Keratinocyte (primary cell): ENCODE results near the gene TTBK1. TPM values are rescaled to one million over a fixed set of nuclear protein-coding genes. Genes with fewer than 3 reads are reported as not detected.

Experiments
- DNase-seq: peaks from one replicate; pipeline ENCODE4 v3.0.0-alpha.2; 2011; ENCODE audit warnings: low read depth, missing footprints, low spot score
- FAIRE-seq: peaks from 2 replicates; lab custom pipeline; 2011; peaks lifted over from hg19 to GRCh38; lab: Jason Lieb, UNC
- H2AFZ ChIP-seq: 2 replicates; pipeline ENCODE4 v1.6.0; 2012; ENCODE audit warnings: low read length, control low read depth, inconsistent platforms; ENCODE audit not compliant: control insufficient read depth
- H3K27ac ChIP-seq: 2 replicates; pipeline ENCODE4 v1.5.1; 2011; ENCODE audit warnings: low read length; ENCODE audit not compliant: control insufficient read depth, insufficient read depth
- H3K27me3 ChIP-seq: 3 replicates; pipeline ENCODE4 v1.6.0; 2011; ENCODE audit warnings: low read length; ENCODE audit not compliant: control insufficient read depth, insufficient read depth; ENCODE audit errors: extremely low read depth
- H3K36me3 ChIP-seq, 2 experiments: 2 replicates in 1 of 2; 3 replicates in 1 of 2; pipeline ENCODE4 v1.5.1; 2011; ENCODE audit warnings: low read length in 2 of 2, mild to moderate bottlenecking in 1 of 2; ENCODE audit not compliant: control insufficient read depth in 2 of 2, insufficient read depth in 2 of 2; ENCODE audit errors: extremely low read depth in 1 of 2
- H3K4me1 ChIP-seq: 3 replicates; pipeline ENCODE4 v1.5.1; 2011; ENCODE audit warnings: low read length; ENCODE audit not compliant: control insufficient read depth, insufficient read depth; ENCODE audit errors: extremely low read depth
- H3K4me2 ChIP-seq: 3 replicates; pipeline ENCODE4 v1.6.0; 2011; ENCODE audit warnings: low read depth, low read length; ENCODE audit not compliant: control insufficient read depth, insufficient read depth; ENCODE audit errors: extremely low read depth
- H3K4me3 ChIP-seq, 3 experiments: fragments of 200-600 bp in 1 of 3; sonication (generic) in 1 of 3; 2 replicates in 2 of 3; 3 replicates in 1 of 3; pipeline ENCODE4 v1.5.1; 2011 to 2016; ENCODE audit warnings: low read length in 3 of 3, mild to moderate bottlenecking in 3 of 3, control low read depth in 2 of 3, inconsistent platforms in 1 of 3, low read depth in 1 of 3, mixed read lengths in 1 of 3, mixed run types in 1 of 3, moderate library complexity in 1 of 3; ENCODE audit not compliant: control insufficient read depth in 2 of 3, insufficient read depth in 2 of 3; ENCODE audit errors: extremely low read depth in 1 of 3
- H3K79me2 ChIP-seq: 2 replicates; pipeline ENCODE4 v1.6.0; 2012; ENCODE audit warnings: low read length; ENCODE audit not compliant: control insufficient read depth, insufficient read depth
- H3K9ac ChIP-seq: 3 replicates; pipeline ENCODE4 v1.6.0; 2011; ENCODE audit warnings: low read length; ENCODE audit not compliant: control insufficient read depth, insufficient read depth; ENCODE audit errors: extremely low read depth
- H3K9me1 ChIP-seq: 3 replicates; pipeline ENCODE4 v1.6.0; 2011; ENCODE audit warnings: low read length; ENCODE audit not compliant: control insufficient read depth, insufficient read depth; ENCODE audit errors: extremely low read depth
- H3K9me3 ChIP-seq: 2 replicates; pipeline ENCODE4 v1.5.1; 2012; ENCODE audit warnings: low read depth, low read length; ENCODE audit not compliant: control insufficient read depth
- H4K20me1 ChIP-seq: 3 replicates; pipeline ENCODE4 v1.6.0; 2011; ENCODE audit warnings: low read length; ENCODE audit not compliant: control insufficient read depth, insufficient read depth; ENCODE audit errors: extremely low read depth
- EZH2 ChIP-seq: IDR thresholded peaks from one replicate; pipeline ENCODE4 v1.6.1; 2012; ENCODE audit warnings: inconsistent platforms, mild to moderate bottlenecking, low read length, moderate library complexity
- dilution Hi-C: fragments of 300-500 bp; cut with MboI; formaldehyde crosslinking; loops from one replicate; pipeline ENCODE4 v1.7.0; 2020; ENCODE audit warnings: low sequenced_read_pairs; ENCODE audit not compliant: extremely low pct_ligation_motif_present
- polyA plus RNA-seq, 5 experiments: library from polyadenylated mRNA; depleted of rRNA in 3 of 5; stranded (reverse) in 3 of 5; stranded (forward) in 1 of 5; unstranded in 1 of 5; fragments of >200 nt; gene quantifications; 1 replicate in 1 of 5; 2 replicates in 3 of 5; 3 replicates in 1 of 5; pipeline versions ENCODE4 v1.2.1 to v1.2.3, GENCODE V29; 2011 to 2012; ENCODE audit warnings: missing spikeins in 2 of 5, low read depth in 1 of 5, low replicate concordance in 1 of 5
- TF ChIP-seq, protein P1 (sequence below), 3 experiments: IDR thresholded peaks in 1 of 3; conservative IDR thresholded peaks in 1 of 3; optimal IDR thresholded peaks in 1 of 3; 2 replicates in 2 of 3; 3 replicates in 1 of 3; pipeline versions ENCODE3 to v1.5.1; 2011; ENCODE audit warnings: low read length in 3 of 3, mild to moderate bottlenecking in 3 of 3, moderate library complexity in 2 of 3, control low read depth in 1 of 3, inconsistent platforms in 1 of 3; ENCODE audit not compliant: insufficient read depth in 2 of 3; ENCODE audit errors: extremely low read depth in 1 of 3

Gene TTBK1
- polyA plus RNA-seq, 1 donor (not counting 4 experiments of a cell fraction or from before 2014, with no cell fraction given): not detected

DNA sequence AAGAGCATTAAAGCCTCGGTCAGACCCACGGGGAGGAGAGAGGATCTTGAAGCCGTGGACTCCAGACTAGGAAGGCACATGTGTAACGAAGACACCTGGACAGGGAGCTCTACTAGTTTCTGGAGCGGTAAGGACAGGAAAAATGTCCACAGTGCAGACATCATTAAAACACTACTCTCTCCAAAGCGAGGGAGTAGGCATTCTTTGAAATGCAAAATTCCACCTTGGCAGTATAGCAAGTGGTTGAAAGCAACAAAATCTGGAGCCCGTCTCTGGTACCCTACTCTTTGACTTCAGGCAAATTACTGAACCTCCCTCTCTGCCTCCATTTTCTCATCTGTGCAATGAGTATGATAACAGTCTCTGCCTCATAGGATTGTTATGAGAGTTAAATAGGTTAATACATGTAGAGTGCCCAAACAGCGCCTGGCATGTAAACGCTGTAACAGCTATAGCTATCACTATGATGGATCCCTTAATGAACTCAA is 65.8 kb downstream of the TTBK1 start:
- TF ChIP-seq, protein P1, sequence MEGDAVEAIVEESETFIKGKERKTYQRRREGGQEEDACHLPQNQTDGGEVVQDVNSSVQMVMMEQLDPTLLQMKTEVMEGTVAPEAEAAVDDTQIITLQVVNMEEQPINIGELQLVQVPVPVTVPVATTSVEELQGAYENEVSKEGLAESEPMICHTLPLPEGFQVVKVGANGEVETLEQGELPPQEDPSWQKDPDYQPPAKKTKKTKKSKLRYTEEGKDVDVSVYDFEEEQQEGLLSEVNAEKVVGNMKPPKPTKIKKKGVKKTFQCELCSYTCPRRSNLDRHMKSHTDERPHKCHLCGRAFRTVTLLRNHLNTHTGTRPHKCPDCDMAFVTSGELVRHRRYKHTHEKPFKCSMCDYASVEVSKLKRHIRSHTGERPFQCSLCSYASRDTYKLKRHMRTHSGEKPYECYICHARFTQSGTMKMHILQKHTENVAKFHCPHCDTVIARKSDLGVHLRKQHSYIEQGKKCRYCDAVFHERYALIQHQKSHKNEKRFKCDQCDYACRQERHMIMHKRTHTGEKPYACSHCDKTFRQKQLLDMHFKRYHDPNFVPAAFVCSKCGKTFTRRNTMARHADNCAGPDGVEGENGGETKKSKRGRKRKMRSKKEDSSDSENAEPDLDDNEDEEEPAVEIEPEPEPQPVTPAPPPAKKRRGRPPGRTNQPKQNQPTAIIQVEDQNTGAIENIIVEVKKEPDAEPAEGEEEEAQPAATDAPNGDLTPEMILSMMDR (optimal IDR thresholded peaks at IDR 0.05 in 1 of 3, IDR thresholded peaks at IDR 0.05 in 1 of 3, conservative IDR thresholded peaks at IDR 0.05 in 1 of 3; ENCODE audit: extremely low read depth in 1 of 3, insufficient read depth in 2 of 3, low read length in 3 of 3): no peak
- no peak for TF ChIP-seq EZH2
- Histone ChIP-seq H3K27ac (no peak overlapping the region), H3K9ac (no peak overlapping the region), H3K4me1 (peaks cover 7% of the 10 kb centered on the region), H3K36me3 (no peaks in the 10 kb centered on the region), H3K9me1 (no peaks in the 10 kb centered on the region), H3K4me3 (peak overlapping the region; percentile 4 to 57 (median 53)), H3K79me2 (no peaks in the 10 kb centered on the region), H4K20me1 (no peaks in the 10 kb centered on the region), H3K9me3 (no peaks in the 10 kb centered on the region), H2AFZ (peak overlapping the region; percentile 83), H3K27me3 (no peaks in the 10 kb centered on the region), H3K4me2 (peak overlapping the region; percentile 91)
- DNase-seq (no peak), FAIRE-seq (no peak)
- dilution Hi-C loops: no loop called here

DNA sequence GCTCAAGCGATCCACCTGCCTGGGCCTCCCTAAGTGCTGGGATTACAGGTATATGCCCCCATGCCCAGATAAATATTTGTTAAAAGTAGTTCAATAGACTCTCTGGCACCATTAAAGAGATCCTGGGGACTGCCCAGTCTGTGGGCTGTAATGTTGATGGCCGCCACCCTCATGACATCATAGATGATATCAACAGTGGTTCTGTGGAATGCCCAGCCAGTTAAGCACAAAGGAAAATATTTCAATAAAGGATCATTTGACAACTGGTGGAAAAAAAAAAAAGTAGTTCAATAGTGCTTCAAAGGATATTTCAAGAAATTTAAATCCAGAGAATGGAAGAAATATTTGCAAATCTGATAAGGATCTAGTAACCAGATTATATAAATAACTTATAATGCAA is 66.9 kb downstream of the TTBK1 start:
- H3K9me1 ChIP-seq: no peaks in the 10 kb centered on the region
- no peak for TF ChIP-seq EZH2
- TF ChIP-seq, protein P1 (optimal IDR thresholded peaks at IDR 0.05 in 1 of 3, IDR thresholded peaks at IDR 0.05 in 1 of 3, conservative IDR thresholded peaks at IDR 0.05 in 1 of 3; ENCODE audit: extremely low read depth in 1 of 3, insufficient read depth in 2 of 3, low read length in 3 of 3): no peak
- DNase-seq (no peak), FAIRE-seq (no peak)
- H3K79me2 ChIP-seq: no peaks in the 10 kb centered on the region
- no peak overlapping the region for H2AFZ ChIP-seq
- no peak overlapping the region for H3K4me2 ChIP-seq
- H3K9me3 ChIP-seq: no peaks in the 10 kb centered on the region
- dilution Hi-C loops: no loop called here
- H3K27me3 ChIP-seq: no peaks in the 10 kb centered on the region
- H3K27ac ChIP-seq: no peak overlapping the region
- no peaks in the 10 kb centered on the region for H3K36me3 ChIP-seq
- no peak overlapping the region for H3K4me3 ChIP-seq
- H3K4me1 ChIP-seq: peaks cover 7% of the 10 kb centered on the region
- H4K20me1 ChIP-seq: no peaks in the 10 kb centered on the region
- no peak overlapping the region for H3K9ac ChIP-seq
